Dedifferentiated amniotic fluid mesenchymal stem cell (primary cell): ENCODE results near the gene ZNF669.

Experiments used
- DNase-seq: peaks from one replicate; pipeline ENCODE4 v3.0.0-alpha.2; 2016; ENCODE audit errors: extremely low spot score

ZNF669 gene

DNA sequence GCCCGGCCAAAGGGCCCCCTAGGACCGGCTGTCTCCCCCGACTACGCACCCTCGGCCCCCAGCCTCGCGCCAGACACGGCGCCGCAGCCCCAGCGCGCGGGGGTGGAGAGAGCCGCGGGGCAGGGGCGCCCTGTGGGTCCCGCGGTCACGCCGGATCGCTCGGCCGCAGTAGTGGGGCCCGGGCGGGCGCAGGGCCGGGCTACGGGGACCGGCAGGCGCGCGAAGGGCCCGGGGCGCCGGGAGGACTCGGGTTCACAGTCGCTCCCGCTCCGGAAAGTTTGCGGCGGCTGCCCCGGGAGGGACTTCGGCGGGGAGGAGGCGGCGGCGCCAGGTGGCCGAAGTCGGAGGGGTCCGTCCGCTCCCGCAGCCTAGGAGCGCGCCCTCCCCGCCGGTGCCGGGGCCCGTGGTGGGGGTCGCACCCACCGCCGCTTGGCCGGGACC, 7.1 kb upstream of the ZNF669 start:
- DNase-seq, result no peak

DNA sequence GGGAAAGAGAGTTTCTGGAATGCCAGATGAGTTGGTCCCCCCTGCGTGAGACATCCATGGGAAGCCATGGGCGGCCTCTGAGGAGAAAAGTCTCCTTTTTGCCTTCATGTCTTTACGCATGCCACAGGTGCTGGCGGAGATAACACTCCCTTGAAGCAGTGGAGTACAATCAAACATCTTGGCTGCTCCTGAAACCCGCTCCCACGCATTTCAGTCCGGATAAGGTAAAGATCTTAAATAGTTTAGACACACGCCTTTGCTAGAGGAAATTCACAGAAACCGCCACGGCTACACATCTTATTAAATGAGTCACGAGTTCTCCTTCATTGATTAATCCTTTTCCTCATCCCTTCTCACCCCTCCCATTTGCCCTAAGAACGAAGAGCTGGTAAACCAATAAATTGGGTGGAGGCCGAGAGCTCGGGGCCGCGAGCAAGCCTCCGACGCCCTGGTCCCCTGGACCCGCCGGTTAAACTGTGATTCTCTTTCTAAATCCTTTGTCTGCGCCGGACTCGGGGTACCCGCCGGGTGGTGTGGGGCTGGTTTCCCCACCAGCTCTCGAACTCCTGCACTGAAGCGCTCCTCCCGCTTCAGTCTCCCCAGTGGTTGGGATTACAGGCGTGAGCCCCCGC, 6.6 kb upstream of the ZNF669 start:
- no peak for DNase-seq

GRCh38 chr1:247107694-247108093, 3.5 kb upstream of the ZNF669 start:
- no peak for DNase-seq

- no peak for DNase-seq
These were observed 1.8 kb upstream of the ZNF669 start for GRCh38 chr1:247105966-247106365.

DNA sequence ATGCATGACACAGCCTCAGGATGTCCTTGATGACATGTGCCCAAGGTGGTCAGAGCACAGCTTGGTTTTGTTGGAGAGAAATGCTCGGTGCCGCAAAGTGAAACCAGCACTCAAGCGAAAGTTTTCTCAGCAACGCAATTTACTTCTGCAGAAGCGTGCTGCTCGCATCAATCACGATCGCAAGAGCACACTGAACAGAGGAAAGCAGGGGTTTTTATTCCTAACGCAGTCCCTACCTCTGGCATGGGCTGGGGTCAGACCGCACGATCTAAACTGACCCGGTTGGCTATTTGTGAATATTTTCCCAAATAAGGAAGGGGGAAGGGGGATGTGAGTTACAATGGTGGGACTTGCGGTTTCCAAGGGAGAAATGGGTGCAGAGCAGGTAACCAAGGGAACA, 809 bp upstream of the ZNF669 start:
- DNase-seq, result no peak

GRCh38 chr1:247102381-247102780, 1.8 kb downstream of the ZNF669 start:
- no peak for DNase-seq

GRCh38 chr1:247100676-247101279, 3.4 kb downstream of the ZNF669 start:
- no peak for DNase-seq

GRCh38 chr1:247096958-247097357, 7.2 kb downstream of the ZNF669 start:
- DNase-seq, result no peak

DNA sequence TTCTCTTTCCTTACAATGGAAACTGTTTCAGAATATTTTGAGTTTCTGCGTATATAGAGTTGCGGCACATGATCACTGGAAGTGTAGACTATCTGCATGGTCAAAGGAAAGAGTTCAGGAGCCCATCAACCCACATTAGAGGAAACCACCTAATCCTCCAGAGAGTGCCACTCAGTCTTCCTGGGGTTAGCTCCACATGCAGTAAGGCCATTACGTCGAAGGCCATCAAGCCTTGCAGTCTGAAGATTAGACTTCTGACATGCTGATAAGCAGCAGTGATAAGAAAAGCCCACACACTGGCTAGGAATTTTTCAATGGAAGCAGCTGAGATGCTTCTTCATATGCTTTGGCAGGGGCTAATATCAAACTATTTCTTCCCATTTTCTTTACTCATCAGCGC, 7.6 kb downstream of the ZNF669 start:
- no peak for DNase-seq

- no peak for DNase-seq
These were observed 8.0 kb downstream of the ZNF669 start for GRCh38 chr1:247096112-247096511.

- no peak for DNase-seq
These were observed 13.7 kb downstream of the ZNF669 start for GRCh38 chr1:247090455-247090854.

- DNase-seq, result no peak
These were observed 14.4 kb downstream of the ZNF669 start for GRCh38 chr1:247089616-247090375.

DNA sequence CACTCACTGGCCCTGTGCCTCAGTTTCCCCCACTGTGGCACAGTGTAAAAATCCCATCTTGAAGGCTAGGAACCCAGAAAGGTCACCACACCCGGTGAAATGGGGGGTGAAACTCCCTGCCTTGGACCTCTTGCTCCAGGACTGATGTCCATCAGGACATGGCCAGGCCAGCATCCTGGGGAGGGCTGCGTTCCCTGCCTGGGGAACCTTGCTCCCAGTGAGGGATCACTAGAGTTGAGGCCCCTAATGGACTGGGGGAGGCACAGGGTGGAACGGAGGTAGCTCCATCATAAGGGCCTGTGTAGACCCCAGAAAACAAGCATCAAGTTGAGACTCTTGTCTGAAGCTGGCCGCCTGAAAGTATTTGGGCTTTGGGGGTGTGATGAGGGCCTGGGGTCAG, 15.2 kb downstream of the ZNF669 start:
- DNase-seq, result no peak

DNA sequence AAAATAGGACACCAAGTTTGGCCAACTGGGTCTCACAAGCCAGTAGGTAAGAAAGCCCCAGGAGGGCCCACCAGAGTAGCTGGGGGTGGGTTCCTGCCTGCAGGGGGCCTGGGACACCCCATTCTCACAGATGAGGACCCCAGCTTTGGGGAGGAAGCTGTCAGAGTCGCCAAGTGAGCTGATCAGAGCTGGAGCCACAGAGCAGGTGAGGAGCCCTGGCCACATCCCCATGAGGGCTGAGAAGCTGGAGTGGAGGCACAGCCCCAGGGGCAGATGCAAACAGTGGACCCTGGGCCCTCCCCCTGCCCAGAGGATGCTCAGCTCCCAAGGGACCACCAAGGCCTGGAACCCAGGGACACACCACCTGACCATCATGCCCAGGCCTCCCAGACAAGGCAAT, 16.9 kb downstream of the ZNF669 start:
- no peak for DNase-seq

DNA sequence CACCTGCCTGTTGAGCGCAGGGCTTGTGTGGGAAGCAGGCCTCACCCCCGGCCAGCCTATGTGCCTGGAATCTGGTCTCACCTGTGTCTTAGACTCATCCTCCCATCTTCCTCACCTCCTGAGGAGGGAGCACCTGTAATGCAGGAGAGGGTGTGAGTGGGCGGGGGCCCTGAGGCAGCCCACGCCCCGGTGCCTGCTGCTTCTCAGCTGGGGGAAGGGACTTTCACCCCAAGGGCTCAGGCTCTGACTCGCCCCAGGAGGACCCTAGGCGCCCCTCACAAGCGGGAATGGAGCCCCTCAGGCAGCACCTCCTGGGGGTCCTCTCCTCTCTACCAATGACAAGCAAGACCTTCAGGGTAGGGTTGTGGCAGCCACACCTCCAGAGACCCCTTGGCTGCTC, 18.8 kb downstream of the ZNF669 start:
- no peak for DNase-seq

GRCh38 chr1:247084771-247085170, 19.4 kb downstream of the ZNF669 start:
- no peak for DNase-seq

DNA sequence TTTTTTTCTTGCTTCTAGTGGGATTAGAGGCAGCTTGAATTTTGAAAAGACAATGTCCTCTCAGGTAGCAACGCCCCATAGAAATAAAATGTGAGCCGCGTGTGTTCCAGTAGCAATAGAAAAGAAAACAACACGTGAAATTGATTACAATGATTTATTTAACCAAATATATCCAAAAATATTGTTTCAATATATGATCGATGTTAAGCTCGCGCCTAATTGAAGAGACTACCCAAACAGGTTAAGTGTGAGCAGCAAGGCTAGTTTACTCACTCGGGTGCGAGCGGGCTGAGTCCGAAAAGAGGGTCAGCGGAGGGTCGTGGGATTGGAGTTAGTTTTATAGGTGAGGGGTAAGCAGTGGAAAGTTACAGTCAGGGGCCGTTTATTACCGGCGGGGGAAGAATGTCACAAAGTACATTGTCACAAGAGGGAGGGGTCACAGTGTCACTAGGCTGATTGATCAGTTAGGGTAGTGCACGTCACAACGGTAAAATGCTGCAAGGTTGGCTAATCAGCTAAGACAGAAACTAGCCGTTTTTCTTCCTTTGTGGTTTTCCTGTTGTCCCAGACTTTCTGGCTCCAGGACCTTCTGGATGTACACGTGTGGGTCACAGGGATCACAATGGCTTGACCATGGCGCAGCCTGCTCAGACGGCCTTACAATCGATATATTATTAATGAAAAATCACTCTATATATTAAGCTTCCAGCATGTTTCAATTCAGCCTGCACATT, 24.8 kb downstream of the ZNF669 start:
- DNase-seq, result no peak

GRCh38 chr1:247078258-247079140, 25.7 kb downstream of the ZNF669 start, which contains the start of gene ZNF670:
ZNF670 (minus strand) TSS chr1:247078811; CDS start chr1:247078596, 215 bp downstream.
- peak; percentile 95 for DNase-seq

- no peak for DNase-seq
These were observed 26.3 kb downstream of the ZNF669 start for GRCh38 chr1:247077876-247078257.

DNA sequence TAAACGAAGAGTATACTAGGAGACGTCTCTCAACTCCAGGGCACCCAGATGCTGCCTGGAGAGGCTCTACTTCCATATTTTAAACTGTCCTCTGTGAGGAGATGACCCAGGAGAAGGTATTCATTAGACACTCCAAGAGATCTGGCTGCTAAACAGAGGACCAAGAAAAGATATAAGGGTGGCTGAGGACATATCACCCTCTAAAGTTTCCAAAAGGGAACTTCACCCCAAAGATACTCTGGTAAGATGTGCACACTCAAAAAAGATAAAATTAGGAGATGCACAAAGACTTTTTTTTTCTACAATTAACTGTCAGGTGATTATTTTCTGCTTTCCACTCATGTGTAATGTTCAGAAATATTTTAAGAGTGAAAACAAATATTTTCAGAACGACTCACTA, 26.9 kb downstream of the ZNF669 start:
- DNase-seq, result no peak

DNA sequence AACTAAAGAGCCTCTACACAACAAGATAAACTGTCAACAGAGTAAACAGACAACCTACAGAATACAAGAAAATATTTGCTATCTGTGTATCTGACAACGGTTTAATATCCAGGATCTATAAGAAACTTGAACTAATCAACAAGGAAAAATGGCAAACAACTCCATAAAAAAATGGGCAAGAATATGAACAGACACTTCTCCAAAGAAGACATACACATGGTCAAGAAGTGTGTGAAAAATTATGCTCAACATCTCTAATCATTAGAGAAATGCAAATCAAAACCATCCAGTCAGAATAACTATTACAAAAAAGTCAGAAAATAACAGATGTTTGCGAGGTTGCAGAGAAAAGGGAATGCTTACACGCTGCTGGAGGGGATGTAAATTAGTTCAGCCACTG, 33.5 kb downstream of the ZNF669 start:
- no peak for DNase-seq
